PC-9 (cell line): Measurements from ENCODE around the gene CLEC4M. TPM values are rescaled to one million over a fixed set of nuclear protein-coding genes. Genes with fewer than 3 reads are reported as not detected.

Source experiments
- BruUV-seq: library from RNA; stranded (reverse); fragments of 400-500 nt; replicated peaks from 2 replicates; lab custom pipeline; 2021; lab: Mats Ljungman, UMichigan
- CTCF ChIA-PET: fragments of 300-600 bp; sonication (Branson Sonifier 250); formaldehyde crosslinking; loops from one replicate; lab custom pipeline; 2022; ENCODE audit warnings: antibody characterized with exemption; lab: Charles Lee
- POLR2A ChIA-PET: fragments of 300-600 bp; sonication (Branson Sonifier 250); formaldehyde crosslinking; loops from one replicate; lab custom pipeline; 2022; ENCODE audit warnings: antibody characterized with exemption; ENCODE audit not compliant: unreplicated experiment; lab: Charles Lee
- DNase-seq, 2 experiments: peaks; one replicate each; pipeline versions ENCODE4 v3.0.0 to v3.0.0-alpha.2; 2015 to 2022; ENCODE audit warnings: mixed read lengths in 1 of 2
- H2AFZ ChIP-seq: fragments of 200-600 bp; sonication (generic); 2 replicates; pipeline ENCODE4 v1.8.1; 2017; ENCODE audit warnings: antibody characterized with exemption
- H3F3A ChIP-seq: fragments of 200-600 bp; sonication (generic); 2 replicates; pipeline ENCODE4 v1.8.1; 2017; ENCODE audit warnings: antibody characterized with exemption, mild to moderate bottlenecking, low read depth; ENCODE audit not compliant: insufficient read depth
- H3K27ac ChIP-seq: fragments of 200-600 bp; sonication (generic); 2 replicates; pipeline ENCODE4 v1.6.1; 2016; ENCODE audit warnings: mixed run types
- H3K27me3 ChIP-seq: fragments of 200-600 bp; sonication (generic); 2 replicates; pipeline ENCODE4 v1.6.1; 2016; ENCODE audit warnings: low read depth, mixed run types; ENCODE audit not compliant: insufficient read depth
- H3K36me3 ChIP-seq: fragments of 200-600 bp; sonication (generic); 2 replicates; pipeline ENCODE4 v1.6.1; 2016; ENCODE audit warnings: low read depth, mixed run types
- H3K4me1 ChIP-seq: fragments of 200-600 bp; sonication (generic); replicated peaks from 2 replicates; pipeline ENCODE4 v1.6.1; 2016; ENCODE audit warnings: mixed run types; ENCODE audit not compliant: insufficient read depth
- H3K4me2 ChIP-seq: fragments of 200-600 bp; sonication (generic); 2 replicates; pipeline ENCODE4 v1.6.1; 2017; ENCODE audit warnings: mixed run types
- H3K4me3 ChIP-seq: fragments of 200-600 bp; sonication (generic); 2 replicates; pipeline ENCODE4 v1.6.1; 2016; ENCODE audit warnings: mixed run types
- H3K79me2 ChIP-seq: fragments of 200-600 bp; sonication (generic); 2 replicates; pipeline ENCODE4 v1.6.1; 2017; ENCODE audit warnings: low read depth, mixed run types
- H3K9me2 ChIP-seq: fragments of 200-600 bp; sonication (generic); 2 replicates; pipeline ENCODE4 v1.8.1; 2017; ENCODE audit warnings: mild to moderate bottlenecking; ENCODE audit not compliant: insufficient read depth
- H3K9me3 ChIP-seq: fragments of 200-600 bp; sonication (generic); 2 replicates; pipeline ENCODE4 v1.8.1; 2016; ENCODE audit warnings: low read depth; ENCODE audit not compliant: insufficient read depth
- H4K20me1 ChIP-seq: fragments of 200-600 bp; sonication (generic); 2 replicates; pipeline ENCODE4 v1.8.1; 2017; ENCODE audit not compliant: insufficient read depth
- CTCF ChIP-seq: fragments of 200-600 bp; sonication (generic); conservative IDR thresholded peaks from 2 replicates; pipeline ENCODE4 v1.6.1; 2017; ENCODE audit warnings: mixed run types, antibody characterized with exemption, mild to moderate bottlenecking, moderate library complexity
- EZH2 ChIP-seq: fragments of 200-600 bp; sonication (generic); IDR thresholded peaks from 2 replicates; pipeline ENCODE4 v1.8.0; 2017; ENCODE audit warnings: antibody characterized with exemption, low read depth
- intact Hi-C: fragments of 100-400 bp; cut with micrococcal nuclease; formaldehyde crosslinking; loops from one replicate; pipeline ENCODE4 v1.10.0; 2022; ENCODE audit not compliant: unreplicated experiment
- total RNA-seq: library from RNA; stranded (reverse); gene quantifications from 2 replicates; pipeline ENCODE4 v1.2.3, GENCODE V29; 2021

CLEC4M gene
- total RNA-seq, 1 experiment from 2014 or later = not detected

GRCh38 chr19:7742575-7742974, 20.5 kb upstream of the CLEC4M start:
- H3F3A ChIP-seq = no peaks in the 10 kb centered on the region
- no peak for TF ChIP-seq CTCF
- TF ChIP-seq EZH2 = no peak
- no peak overlapping the region for H2AFZ ChIP-seq
- H3K4me3 ChIP-seq = no peak overlapping the region
- no peaks in the 10 kb centered on the region for H3K36me3 ChIP-seq
- DNase-seq = peak in 1 of 2 experiments; percentile 3
- H3K4me2 ChIP-seq = no peak overlapping the region
- no peaks in the 10 kb centered on the region for H3K79me2 ChIP-seq
- CTCF ChIA-PET = interaction anchor here (1.0 kb wide), 1 partner anchor 31 kb away, joined by 3 read pairs; no protein-coding TSS in a partner anchor
- H4K20me1 ChIP-seq = no peaks in the 10 kb centered on the region
- no peaks in the 10 kb centered on the region for H3K9me2 ChIP-seq
- peaks cover 54% of the 10 kb centered on the region for H3K27me3 ChIP-seq
- intact Hi-C loops = no loop called here
- POLR2A ChIA-PET = interaction anchor here (0.5 kb wide), 1 partner anchor 179 kb away, joined by 3 read pairs; no protein-coding TSS in a partner anchor
- no TSS peak for BruUV-seq
- H3K27ac ChIP-seq = no peak overlapping the region
- H3K9me3 ChIP-seq = no peaks in the 10 kb centered on the region
- no peaks in the 10 kb centered on the region for H3K4me1 ChIP-seq

GRCh38 chr19:7742991-7743390, 20.1 kb upstream of the CLEC4M start:
- ChIA-PET POLR2A (no interaction called here), CTCF (interaction anchor here (1.0 kb wide), 1 partner anchor 31 kb away, joined by 3 read pairs; no protein-coding TSS in a partner anchor)
- Histone ChIP-seq H4K20me1 (no peaks in the 10 kb centered on the region), H2AFZ (no peak overlapping the region), H3K79me2 (no peaks in the 10 kb centered on the region), H3K4me2 (no peak overlapping the region), H3K4me1 (no peaks in the 10 kb centered on the region), H3F3A (0 out of 2 replicates have a peak, but pooled peaks cover under 1% of the 10 kb centered on the region), H3K27ac (no peak overlapping the region), H3K36me3 (no peaks in the 10 kb centered on the region), H3K4me3 (no peak overlapping the region), H3K27me3 (peaks cover 54% of the 10 kb centered on the region), H3K9me3 (no peaks in the 10 kb centered on the region), H3K9me2 (no peaks in the 10 kb centered on the region)
- no peak for DNase-seq
- BruUV-seq = no TSS peak
- intact Hi-C loops = no loop called here
- TF ChIP-seq EZH2 = no peak
- no peak for TF ChIP-seq CTCF

GRCh38 chr19:7743425-7743841, 19.6 kb upstream of the CLEC4M start:
- 0 out of 2 replicates have a peak, but pooled peaks cover 3% of the 10 kb centered on the region for H3F3A ChIP-seq
- H4K20me1 ChIP-seq = no peaks in the 10 kb centered on the region
- no peak overlapping the region for H2AFZ ChIP-seq
- H3K36me3 ChIP-seq = no peaks in the 10 kb centered on the region
- TF ChIP-seq CTCF (no peak), EZH2 (no peak)
- CTCF ChIA-PET = interaction anchor here (1.0 kb wide), 1 partner anchor 30 kb away, joined by 3 read pairs; no protein-coding TSS in a partner anchor
- peaks cover 54% of the 10 kb centered on the region for H3K27me3 ChIP-seq
- no peaks in the 10 kb centered on the region for H3K79me2 ChIP-seq
- H3K9me2 ChIP-seq = no peaks in the 10 kb centered on the region
- BruUV-seq = no TSS peak
- no peaks in the 10 kb centered on the region for H3K9me3 ChIP-seq
- no peak overlapping the region for H3K4me3 ChIP-seq
- H3K27ac ChIP-seq = no peak overlapping the region
- POLR2A ChIA-PET = no interaction called here
- H3K4me1 ChIP-seq = 0 out of 2 replicates have a peak, but pooled peaks cover 2% of the 10 kb centered on the region
- no peak for DNase-seq
- no peak overlapping the region for H3K4me2 ChIP-seq
- intact Hi-C loops = no loop called here
